GM13977 (cell line): ENCODE measurements around the gene KCNK6.

Source experiments
- DNase-seq: peaks from one replicate; pipeline ENCODE4 v3.0.0; 2012; ENCODE audit warnings: low spot score
- CTCF ChIP-seq: IDR thresholded peaks from 2 replicates; pipeline ENCODE4 v1.5.1; 2012; ENCODE audit warnings: mild to moderate bottlenecking, control low read depth; ENCODE audit not compliant: insufficient read depth; ENCODE audit errors: extremely low read depth, missing control alignments
- in situ Hi-C: fragments of 300-500 bp; cut with MboI; formaldehyde crosslinking; loops from one replicate; pipeline ENCODE4 v1.12.0; 2022; ENCODE audit warnings: low sequenced_read_pairs, low pct_unique_long_range_greater_than_20kb, mixed read lengths, inconsistent platforms; ENCODE audit not compliant: unreplicated experiment

KCNK6 gene

GRCh38 chr19:38375748-38376147 is 56.1 kb downstream of the KCNK6 start:
- no peak for DNase-seq
- in situ Hi-C loops: no loop called here
- no peak for TF ChIP-seq CTCF

GRCh38 chr19:38376576-38376975 is 56.9 kb downstream of the KCNK6 start:
- TF ChIP-seq CTCF: no peak
- in situ Hi-C loops: no loop called here
- DNase-seq: no peak

- in situ Hi-C loops: no loop called here
- DNase-seq: no peak
- TF ChIP-seq CTCF: no peak
Observed at GRCh38 chr19:38377052-38377451, 57.4 kb downstream of the KCNK6 start.

- in situ Hi-C loops: no loop called here
- no peak for DNase-seq
- no peak for TF ChIP-seq CTCF
Observed at GRCh38 chr19:38378866-38379265, 59.2 kb downstream of the KCNK6 start.

- in situ Hi-C loops: no loop called here
- no peak for TF ChIP-seq CTCF
- DNase-seq: no peak
Observed at GRCh38 chr19:38381138-38381537, 61.5 kb downstream of the KCNK6 start.
